22Rv1 (cell line): ENCODE measurements around the gene SDF2L1.

Experiments used
- ZFX ChIP-seq: fragments of 450-650 bp; IDR thresholded peaks from 2 replicates; pipeline ENCODE4 v1.6.1; 2017; ENCODE audit warnings: antibody characterized with exemption, borderline replicate concordance
- TF ChIP-seq, protein P1 (sequence below): fragments of 450-650 bp; IDR thresholded peaks from 2 replicates; pipeline ENCODE4 v1.5.1; 2017; ENCODE audit warnings: mild to moderate bottlenecking

- TF ChIP-seq, protein P1, sequence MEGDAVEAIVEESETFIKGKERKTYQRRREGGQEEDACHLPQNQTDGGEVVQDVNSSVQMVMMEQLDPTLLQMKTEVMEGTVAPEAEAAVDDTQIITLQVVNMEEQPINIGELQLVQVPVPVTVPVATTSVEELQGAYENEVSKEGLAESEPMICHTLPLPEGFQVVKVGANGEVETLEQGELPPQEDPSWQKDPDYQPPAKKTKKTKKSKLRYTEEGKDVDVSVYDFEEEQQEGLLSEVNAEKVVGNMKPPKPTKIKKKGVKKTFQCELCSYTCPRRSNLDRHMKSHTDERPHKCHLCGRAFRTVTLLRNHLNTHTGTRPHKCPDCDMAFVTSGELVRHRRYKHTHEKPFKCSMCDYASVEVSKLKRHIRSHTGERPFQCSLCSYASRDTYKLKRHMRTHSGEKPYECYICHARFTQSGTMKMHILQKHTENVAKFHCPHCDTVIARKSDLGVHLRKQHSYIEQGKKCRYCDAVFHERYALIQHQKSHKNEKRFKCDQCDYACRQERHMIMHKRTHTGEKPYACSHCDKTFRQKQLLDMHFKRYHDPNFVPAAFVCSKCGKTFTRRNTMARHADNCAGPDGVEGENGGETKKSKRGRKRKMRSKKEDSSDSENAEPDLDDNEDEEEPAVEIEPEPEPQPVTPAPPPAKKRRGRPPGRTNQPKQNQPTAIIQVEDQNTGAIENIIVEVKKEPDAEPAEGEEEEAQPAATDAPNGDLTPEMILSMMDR: no peak
- TF ChIP-seq ZFX: no peak
These were observed 8.6 kb upstream of the SDF2L1 start for GRCh38 chr22:21633481-21633880.
